Stimulated activated CD8-positive, alpha-beta memory T cell treated with anti-CD3 and anti-CD28 coated beads, Interleukin-7, amount 100 ng/mL, for 1 hour (primary cell): ENCODE results near the gene KLHL17.

Source experiments
- DNase-seq, 2 donors: peaks; one replicate each; pipeline ENCODE4 v3.0.0-alpha.2; 2020; ENCODE audit warnings: low read depth in 2 of 2

Gene KLHL17

GRCh38 chr1:923131-923990 lies 37.0 kb upstream of the KLHL17 start, which contains the start of gene SAMD11:
TSS of gene SAMD11 (plus strand) at chr1:923923. CDS start at chr1:924432, 509 bp downstream.
- DNase-seq, result peak; percentile 29 to 31

DNA sequence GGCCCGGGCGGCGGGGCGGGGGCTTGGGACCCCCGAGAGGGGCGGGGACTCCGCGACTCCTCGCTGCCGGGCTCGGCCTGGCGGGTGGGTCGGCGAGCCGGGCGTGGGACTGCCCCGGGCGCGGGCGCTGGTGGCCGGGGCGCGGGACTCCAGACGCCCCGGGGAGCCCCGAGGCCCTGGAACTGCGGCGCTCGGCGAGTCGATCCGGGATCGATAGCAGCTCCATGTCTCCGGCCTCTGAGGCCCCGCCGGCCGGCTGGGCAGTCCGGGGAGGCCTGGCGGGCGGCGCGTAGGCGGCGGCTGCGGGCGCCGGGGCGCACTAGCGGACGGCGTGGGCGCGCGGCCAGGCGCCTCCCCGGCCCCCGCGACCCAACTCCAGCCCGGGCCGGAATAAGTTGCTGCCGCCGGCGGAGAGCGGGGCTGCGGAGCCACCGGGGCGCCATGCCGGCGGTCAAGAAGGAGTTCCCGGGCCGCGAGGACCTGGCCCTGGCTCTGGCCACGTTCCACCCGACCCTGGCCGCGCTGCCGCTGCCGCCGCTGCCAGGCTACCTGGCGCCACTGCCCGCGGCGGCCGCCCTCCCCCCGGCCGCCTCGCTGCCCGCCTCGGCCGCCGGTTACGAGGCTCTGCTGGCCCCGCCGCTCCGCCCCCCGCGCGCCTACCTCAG lies 36.3 kb upstream of the KLHL17 start:
- no peak for DNase-seq

GRCh38 chr1:924656-925560 lies 35.5 kb upstream of the KLHL17 start:
- no peak for DNase-seq

GRCh38 chr1:925561-926421 lies 34.6 kb upstream of the KLHL17 start:
- DNase-seq, result no peak

- no peak for DNase-seq
Measured at GRCh38 chr1:927234-927633, 33.1 kb upstream of the KLHL17 start.

GRCh38 chr1:927748-928147 lies 32.6 kb upstream of the KLHL17 start:
- DNase-seq, result no peak

GRCh38 chr1:928825-929661 lies 31.3 kb upstream of the KLHL17 start:
- no peak for DNase-seq

DNA sequence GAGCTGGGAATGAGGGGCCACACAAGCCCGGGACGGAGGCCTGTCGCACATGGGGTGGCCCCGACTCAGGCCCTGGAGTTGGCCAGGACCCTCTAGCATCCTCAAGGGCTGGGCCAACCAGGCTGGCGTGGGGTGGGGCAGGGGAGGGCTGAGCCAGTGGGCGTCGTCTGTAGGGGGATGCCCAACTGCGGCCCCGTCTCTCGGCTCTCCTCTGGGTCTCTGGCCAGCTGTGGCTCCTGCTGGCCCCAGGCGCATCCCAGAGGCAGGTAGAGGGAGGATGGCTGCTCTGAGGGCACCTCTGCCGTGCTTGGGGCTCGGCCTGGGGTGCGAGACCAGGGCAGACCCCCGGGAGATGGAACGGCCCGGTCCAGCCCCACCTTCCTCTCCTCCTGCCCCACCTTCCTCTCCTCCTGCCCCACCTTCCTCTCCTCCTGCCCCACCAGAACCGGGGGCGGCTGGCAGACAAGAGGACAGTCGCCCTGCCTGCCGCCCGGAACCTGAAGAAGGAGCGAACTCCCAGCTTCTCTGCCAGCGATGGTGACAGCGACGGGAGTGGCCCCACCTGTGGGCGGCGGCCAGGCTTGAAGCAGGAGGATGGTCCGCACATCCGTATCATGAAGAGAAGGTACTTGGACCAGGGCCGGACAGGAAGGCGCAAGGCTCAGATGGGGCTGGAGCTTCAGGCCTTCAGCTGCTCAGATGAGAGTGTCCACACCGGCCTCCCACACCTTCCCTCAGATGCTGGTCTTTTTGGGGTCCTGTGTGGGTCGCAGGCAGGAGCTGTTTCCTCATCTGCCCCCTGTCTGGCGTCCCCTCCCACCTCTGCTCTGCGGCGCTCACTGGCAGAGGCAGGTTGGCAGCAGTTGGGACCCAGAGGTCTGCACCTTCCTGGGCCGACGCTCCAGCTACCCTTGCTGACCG lies 30.4 kb upstream of the KLHL17 start:
- no peak for DNase-seq

- no peak for DNase-seq
Measured at GRCh38 chr1:930633-931138, 29.7 kb upstream of the KLHL17 start.

- no peak for DNase-seq
Measured at GRCh38 chr1:931380-932172, 28.8 kb upstream of the KLHL17 start.

DNA sequence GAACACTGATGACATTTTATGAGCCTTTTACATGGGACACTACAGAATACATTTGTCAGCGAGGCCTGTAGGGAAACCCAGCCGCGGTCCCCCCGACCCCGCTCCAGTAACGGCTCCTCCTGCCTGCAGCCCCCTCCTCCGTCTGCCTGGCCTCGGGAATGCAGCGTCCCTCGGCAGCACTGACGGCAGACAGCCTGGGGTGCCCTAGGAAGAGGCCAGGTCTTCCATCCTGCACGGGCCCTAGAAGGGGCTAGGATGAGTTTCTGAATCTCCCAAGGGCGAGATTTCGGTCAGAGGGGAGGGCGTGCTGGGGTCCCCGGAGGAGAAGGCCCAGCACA lies 28.2 kb upstream of the KLHL17 start:
- no peak for DNase-seq

DNA sequence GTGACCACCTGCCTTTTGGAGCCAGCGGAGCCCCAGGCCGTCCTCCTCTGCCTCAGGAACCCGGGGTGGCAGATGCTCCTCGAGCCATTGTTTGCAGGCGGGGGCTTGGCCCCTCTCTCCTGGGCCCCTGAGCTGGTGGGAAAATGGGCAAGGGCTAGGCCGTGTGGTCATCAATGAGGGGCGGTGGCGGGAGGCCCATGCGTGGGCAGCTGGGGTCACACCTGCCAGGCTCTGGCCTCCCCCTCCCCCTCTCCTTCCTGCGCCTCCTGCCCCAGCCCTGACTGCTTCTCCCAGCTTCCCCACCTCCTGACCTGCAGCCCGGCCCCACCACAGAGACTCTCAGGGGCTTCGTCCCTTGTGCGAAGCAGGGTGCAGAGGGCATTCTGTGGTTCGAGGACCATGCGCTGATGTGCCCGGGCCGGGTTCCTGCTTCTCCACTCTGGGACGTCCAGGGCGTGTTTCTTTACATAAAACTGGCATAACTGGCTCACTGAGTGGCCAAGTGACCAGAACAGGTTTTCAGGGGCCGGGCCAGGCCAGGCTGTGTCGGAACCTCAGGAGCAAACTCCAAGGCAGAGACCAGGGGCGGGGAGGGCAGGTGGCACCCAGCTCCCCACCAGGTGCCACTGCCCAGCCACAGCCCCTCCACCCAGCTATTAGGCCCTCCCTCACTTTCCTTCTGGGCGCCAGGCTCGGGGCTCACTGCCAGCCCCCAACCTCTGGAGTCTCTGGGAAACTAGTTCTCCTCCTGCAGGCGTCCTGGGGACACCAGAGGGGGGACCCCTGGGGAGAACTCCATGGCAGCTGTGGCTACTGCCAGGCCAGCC lies 27.4 kb upstream of the KLHL17 start:
- DNase-seq, result no peak

DNA sequence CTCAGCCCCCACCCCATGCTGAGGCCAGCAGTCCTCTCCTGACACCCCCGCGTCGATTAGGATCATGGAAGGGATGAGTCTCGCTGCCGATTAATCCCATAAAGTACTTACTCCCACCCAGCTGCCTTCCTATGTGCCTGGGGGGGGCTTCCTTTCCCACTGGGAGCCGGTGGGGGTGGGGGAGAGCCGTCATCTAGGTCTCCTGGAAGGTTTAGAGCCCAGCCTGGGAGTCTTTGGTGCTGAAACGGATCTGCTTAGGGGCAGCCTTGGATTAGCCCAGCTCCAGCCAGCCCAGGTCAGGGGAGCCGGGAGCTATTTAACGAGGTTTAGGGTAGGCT lies 26.8 kb upstream of the KLHL17 start:
- no peak for DNase-seq

DNA sequence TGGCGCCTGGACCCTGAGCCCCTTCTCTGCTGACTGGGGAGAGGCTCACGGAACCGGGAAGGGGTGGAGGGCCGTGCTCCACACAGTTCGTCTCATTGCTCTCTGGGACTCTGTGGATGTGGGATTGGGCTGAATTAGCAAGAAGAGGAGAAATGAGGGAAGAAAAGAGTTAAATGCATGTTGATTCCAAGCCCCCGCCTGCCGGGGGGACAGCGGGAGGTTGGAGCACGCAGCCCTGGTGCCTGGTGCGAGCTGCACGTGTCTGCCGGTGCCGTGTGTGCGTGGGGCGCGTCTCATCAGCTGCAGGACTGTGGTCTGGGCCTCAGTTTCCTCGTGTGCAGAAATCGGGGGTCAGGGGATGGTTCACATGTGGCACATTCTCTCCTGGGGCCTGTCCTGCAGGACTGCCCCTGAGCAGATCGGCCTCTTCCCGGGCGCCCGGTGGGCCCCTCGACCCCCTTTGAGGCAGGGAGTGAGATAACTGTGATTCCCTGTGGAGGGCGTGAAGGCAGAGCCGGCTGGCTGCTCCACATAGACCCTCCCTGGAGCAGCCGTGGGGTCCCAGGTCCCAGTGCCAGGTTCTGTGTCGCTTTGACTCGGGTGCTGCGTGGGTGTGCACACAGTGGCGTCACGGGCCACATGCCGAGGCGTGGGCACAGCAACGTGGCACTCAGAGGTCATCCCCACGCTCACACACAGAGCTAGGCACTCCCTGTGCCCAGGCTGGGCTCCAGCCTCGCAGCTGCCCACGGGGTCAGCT lies 25.2 kb upstream of the KLHL17 start:
- DNase-seq, result no peak

DNA sequence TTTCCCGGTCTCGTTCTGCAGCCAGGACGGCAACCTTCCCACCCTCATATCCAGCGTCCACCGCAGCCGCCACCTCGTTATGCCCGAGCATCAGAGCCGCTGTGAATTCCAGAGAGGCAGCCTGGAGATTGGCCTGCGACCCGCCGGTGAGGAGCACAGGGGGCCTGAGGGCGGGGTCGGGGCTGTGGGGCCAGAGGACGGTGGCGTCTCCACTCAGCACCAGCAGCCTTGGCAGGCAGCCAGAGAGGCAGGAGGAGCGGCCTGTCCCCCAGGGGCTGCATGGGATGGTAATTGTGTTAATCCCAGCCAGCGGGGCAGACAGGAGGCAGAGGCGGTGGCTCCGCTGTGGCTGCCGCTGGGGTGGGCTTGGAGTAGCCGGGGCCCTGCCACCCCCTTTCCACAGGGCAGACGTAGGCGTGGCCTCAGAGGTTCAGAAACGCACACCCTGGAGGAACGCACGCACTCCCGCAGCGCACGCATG lies 24.6 kb upstream of the KLHL17 start:
- DNase-seq, result no peak
